ENCODE data around the gene KRTAP9-3.
"Not testable (repeated sequence)": the region's sequence is repeated elsewhere in the genome, so short reads cannot be mapped to it uniquely, and the experiment has no call there.

DNA sequence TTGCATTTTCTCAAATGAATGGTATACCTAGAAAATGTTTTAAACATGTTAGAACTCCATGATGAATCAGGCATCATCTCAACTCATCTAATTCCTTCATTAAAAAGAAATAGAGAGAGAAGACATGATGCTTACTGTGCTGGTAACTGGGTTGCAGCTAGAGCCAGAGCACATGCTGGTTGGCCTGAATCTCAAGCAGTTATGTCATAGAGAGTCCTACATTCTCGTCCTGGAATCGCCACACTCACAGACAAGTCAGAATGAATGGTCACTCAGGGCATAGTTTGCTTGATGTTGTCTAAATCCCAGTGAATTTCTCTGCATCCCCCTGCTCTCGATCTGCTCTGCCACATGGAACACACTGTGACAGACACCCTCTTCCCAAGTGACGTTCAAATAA is 4.9 kb downstream of the KRTAP9-3 start:
- not testable (repeated sequence) for TF ChIP-seq CTCF (IDR thresholded peaks at IDR 0.05; ENCODE audit: borderline replicate concordance, extremely low read depth, low read length, poor library complexity, severe bottlenecking); EZH2 (IDR thresholded peaks at IDR 0.05; ENCODE audit: borderline replicate concordance, low read depth, low read length, severe bottlenecking)
